Mucosa of stomach (tissue), 1 donor: ENCODE data around the gene FBLL1.

Source experiments
- H3K27me3 ChIP-seq: one replicate; pipeline ENCODE4 v1.7.0; 2013; ENCODE audit warnings: mild to moderate bottlenecking, low read length; ENCODE audit not compliant: control insufficient read depth, insufficient read depth
- H3K36me3 ChIP-seq: one replicate; pipeline ENCODE4 v1.7.0; 2013; ENCODE audit warnings: low read length; ENCODE audit not compliant: control insufficient read depth, insufficient read depth
- H3K4me1 ChIP-seq: one replicate; pipeline ENCODE4 v1.7.0; 2013; ENCODE audit warnings: mild to moderate bottlenecking, low read length; ENCODE audit not compliant: control insufficient read depth, insufficient read depth
- H3K4me3 ChIP-seq: one replicate; pipeline ENCODE4 v1.7.0; 2013; ENCODE audit warnings: low read length
- H3K9ac ChIP-seq: one replicate; pipeline ENCODE4 v1.7.0; 2013; ENCODE audit warnings: mild to moderate bottlenecking, low read length, moderate library complexity
- H3K9me3 ChIP-seq: one replicate; pipeline ENCODE4 v1.7.0; 2013; ENCODE audit warnings: mild to moderate bottlenecking, low read length, moderate library complexity; ENCODE audit not compliant: control insufficient read depth
- donor health status: Pancreatic carcinoma.

The FBLL1 gene

DNA sequence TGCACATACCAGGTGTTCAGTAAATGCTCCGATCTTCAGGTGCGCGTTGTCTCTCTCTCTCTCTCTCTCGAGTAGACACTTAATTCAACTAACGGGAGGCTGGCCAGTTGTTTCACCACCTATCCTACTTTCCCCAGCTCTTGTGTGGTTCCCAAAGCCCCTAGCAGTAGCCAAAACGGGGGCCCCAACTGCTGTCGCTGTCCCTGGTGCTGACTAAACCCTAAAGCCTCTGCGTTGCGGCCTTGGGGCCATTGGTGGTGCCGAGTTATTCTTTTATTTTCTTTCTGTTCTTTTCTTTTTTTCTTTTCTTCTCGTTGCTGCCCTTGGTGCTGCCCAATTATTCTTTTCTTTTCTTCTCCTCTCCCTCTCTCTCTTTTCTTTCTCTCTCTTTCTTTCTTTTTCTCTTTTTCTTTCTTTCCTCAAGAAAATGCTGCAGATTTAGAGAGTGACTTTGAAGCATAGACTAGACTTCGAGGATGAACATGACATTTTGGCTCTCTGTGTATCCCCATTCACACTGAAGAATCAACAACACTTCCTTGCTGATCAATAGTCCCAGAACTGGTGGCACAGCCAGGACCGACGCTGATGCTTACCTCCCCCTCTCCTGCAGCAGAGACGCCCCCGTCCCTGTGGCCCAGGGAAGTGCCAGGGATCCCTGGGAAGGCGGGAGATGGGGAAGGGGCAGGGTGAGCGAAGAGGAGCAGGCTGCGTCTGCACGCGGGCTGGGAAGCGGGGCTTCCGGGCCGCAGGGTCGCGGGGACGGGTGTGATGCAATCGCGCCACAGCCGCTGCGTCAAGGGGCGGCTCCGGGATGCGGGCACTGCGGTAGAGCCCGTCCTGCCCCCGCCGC is at the start of gene FBLL1:
Gene FBLL1 (plus strand): TSS at position 785 of the 853 bp plus-strand sequence. CDS start 200 bp downstream, outside the sequence.
- Histone ChIP-seq H3K27me3 (peaks cover 38% of the 10 kb centered on the region), H3K4me3 (no peak within 1 kb of the TSS), H3K9ac (no peak within 1 kb of the TSS), H3K4me1 (peaks cover 3% of the 10 kb centered on the region), H3K9me3 (no peaks in the 10 kb centered on the region), H3K36me3 (no peaks in the 10 kb centered on the region)

DNA sequence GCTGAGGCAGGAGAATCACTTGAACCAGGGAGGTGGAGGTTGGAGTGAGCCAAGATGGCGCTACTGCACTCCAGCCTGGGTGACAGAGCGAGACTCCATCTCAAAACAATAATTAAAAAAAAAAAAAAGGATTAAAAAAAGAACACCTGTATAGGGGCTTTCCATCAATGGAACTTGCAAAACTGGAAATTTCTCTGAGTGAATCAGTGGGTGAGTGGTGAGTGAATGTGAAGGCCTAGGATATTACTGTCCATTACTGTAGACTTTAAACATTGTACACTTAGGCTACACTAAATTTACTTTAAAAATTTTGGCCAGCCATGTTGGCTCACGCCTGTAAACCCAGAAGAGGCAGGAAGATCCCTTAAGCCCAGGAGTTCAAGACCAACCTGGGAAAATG is 48.5 kb upstream of the FBLL1 start:
- no peaks in the 10 kb centered on the region for H3K9me3 ChIP-seq
- H3K4me3 ChIP-seq = no peak overlapping the region
- H3K9ac ChIP-seq = no peak overlapping the region
- H3K4me1 ChIP-seq = no peaks in the 10 kb centered on the region
- no peaks in the 10 kb centered on the region for H3K27me3 ChIP-seq
- no peaks in the 10 kb centered on the region for H3K36me3 ChIP-seq

DNA sequence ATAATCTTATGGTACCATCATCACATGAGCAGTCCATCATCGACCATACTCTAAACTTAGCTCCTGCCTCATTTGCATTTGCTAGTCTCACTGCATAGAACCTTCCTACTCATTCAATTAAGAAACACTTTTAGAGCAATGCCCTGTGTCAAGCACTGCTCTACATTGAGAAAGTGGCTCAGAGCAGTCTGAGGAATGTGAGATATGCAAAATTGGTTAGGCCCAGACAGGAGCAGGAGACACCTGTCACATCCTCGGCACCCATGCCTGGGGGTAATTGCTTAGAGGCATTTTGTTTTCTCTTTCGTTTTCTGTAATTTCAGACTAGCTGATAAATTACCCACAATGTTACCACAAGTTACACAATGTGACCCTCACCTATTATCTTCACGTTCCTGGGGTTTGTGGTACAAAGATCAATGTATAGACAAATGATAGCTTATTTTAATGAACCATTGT is 47.7 kb upstream of the FBLL1 start:
- no peaks in the 10 kb centered on the region for H3K36me3 ChIP-seq
- no peak overlapping the region for H3K9ac ChIP-seq
- no peaks in the 10 kb centered on the region for H3K9me3 ChIP-seq
- H3K27me3 ChIP-seq = no peaks in the 10 kb centered on the region
- peaks cover 4% of the 10 kb centered on the region for H3K4me1 ChIP-seq
- no peak overlapping the region for H3K4me3 ChIP-seq

DNA sequence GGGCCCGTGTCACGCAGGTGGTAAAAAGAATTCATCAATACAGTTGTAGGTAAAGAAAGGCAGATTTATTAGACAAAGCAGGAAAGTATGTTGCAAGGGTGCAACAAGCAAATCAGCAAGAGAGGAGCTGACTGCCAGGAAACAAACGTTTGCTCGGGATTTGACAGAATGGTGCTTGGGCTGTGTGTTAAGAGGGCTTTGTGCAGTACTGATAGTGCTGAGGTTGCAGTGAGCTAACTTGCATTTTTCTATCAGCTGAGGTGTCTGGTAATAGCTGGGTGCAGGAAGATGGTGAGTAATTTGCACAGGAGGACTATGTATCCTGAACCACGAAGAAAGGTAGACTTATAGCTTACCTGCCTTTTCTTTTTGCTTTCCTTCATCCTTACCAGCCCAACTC is 46.7 kb upstream of the FBLL1 start:
- Histone ChIP-seq H3K9ac (no peak overlapping the region), H3K9me3 (no peaks in the 10 kb centered on the region), H3K4me1 (peaks cover 5% of the 10 kb centered on the region), H3K36me3 (no peaks in the 10 kb centered on the region), H3K4me3 (no peak overlapping the region), H3K27me3 (no peaks in the 10 kb centered on the region)

DNA sequence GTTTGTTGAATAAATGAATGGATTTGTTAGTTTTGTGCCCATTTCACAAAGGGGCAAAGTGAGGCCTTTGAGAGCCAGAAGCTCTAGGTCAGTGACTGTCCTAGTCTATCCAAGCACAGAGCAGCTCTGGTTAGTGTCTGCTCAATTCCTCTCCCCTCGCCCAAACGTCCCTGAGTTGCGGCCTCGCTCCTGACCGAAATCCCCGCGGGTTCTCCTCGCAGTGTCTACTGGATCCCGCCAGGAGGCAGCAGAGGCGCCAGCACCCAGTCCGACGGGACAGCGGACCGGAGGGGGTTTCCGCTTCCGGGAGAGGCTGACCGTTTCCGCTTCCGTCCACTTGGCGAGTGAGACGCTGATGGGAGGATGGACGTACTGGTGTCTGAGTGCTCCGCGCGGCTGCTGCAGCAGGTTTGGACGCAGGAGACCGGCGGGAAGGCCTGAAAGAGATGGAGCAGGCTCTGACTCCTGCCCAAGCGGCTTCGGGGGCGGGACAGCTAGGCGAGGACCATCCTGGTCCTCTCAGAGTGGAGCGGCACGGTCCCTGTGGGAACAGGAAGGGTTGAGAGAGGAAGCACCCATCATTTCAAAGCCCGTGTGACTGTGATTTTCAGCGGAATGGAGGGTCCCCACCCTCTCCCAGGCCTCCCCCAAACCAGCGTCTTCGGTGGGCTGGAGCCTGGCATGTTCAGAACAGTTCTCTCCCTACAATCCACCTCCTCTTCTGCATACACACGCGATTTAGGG is 42.8 kb upstream of the FBLL1 start, which contains the start of gene RARS1:
Gene RARS1 (plus strand): TSS at position 336 of the 744 bp plus-strand sequence. CDS start 28 bp downstream, at position 364.
- Histone ChIP-seq H3K9me3 (no peaks in the 10 kb centered on the region), H3K27me3 (no peaks in the 10 kb centered on the region), H3K4me1 (peaks cover 9% of the 10 kb centered on the region), H3K9ac (peak within 1 kb of the TSS; percentile 85), H3K4me3 (peak within 1 kb of the TSS; percentile 81), H3K36me3 (no peaks in the 10 kb centered on the region)

DNA sequence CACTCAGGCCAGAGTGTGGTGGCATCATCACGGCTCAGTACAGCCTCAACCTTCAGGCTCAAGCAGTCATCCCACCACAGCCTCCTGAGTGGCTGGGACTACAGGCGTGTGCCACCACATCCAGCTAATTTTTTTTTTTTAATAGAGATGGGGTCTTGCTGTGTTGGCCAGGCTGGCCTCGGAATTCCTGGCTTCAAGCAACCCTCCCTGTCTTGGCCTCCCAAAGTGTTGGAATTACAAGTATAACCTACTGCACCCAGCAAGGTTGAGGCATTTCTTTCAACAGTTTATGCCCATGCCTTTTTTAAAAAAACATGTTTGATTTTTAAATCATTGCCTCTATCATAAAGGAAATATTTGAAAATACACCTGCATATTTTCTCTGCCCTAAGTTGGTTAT is 40.0 kb upstream of the FBLL1 start:
- H3K9me3 ChIP-seq = no peaks in the 10 kb centered on the region
- peaks cover 9% of the 10 kb centered on the region for H3K36me3 ChIP-seq
- no peaks in the 10 kb centered on the region for H3K27me3 ChIP-seq
- H3K4me3 ChIP-seq = no peak overlapping the region
- H3K4me1 ChIP-seq = peaks cover 9% of the 10 kb centered on the region
- H3K9ac ChIP-seq = no peak overlapping the region

DNA sequence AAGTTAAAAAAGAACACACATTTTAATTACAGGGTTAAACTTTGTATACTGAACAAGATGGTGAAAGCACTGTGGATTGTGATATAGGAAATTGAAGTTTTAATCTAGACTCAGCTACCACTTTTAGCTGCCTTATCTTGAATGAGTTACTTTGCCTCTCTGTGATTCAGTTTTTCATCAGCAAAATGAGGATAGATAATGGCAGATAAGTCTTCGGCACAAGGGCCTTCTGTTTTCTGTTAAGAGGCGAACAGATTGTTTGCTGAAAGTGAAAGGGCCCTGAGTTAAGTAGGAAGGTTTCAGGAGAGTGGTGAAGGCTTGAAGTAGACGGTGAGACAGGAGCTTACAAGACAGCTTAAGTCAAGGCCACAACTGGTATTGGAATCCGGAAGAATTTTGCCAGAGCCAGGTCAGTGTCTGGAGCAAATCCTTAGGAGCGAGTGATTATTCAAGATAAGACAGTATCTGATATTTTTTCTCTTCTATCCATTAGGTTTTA is 35.0 kb upstream of the FBLL1 start:
- H3K9ac ChIP-seq = no peak overlapping the region
- H3K9me3 ChIP-seq = no peaks in the 10 kb centered on the region
- no peaks in the 10 kb centered on the region for H3K4me1 ChIP-seq
- no peaks in the 10 kb centered on the region for H3K27me3 ChIP-seq
- peaks cover 19% of the 10 kb centered on the region for H3K36me3 ChIP-seq
- H3K4me3 ChIP-seq = no peak overlapping the region

DNA sequence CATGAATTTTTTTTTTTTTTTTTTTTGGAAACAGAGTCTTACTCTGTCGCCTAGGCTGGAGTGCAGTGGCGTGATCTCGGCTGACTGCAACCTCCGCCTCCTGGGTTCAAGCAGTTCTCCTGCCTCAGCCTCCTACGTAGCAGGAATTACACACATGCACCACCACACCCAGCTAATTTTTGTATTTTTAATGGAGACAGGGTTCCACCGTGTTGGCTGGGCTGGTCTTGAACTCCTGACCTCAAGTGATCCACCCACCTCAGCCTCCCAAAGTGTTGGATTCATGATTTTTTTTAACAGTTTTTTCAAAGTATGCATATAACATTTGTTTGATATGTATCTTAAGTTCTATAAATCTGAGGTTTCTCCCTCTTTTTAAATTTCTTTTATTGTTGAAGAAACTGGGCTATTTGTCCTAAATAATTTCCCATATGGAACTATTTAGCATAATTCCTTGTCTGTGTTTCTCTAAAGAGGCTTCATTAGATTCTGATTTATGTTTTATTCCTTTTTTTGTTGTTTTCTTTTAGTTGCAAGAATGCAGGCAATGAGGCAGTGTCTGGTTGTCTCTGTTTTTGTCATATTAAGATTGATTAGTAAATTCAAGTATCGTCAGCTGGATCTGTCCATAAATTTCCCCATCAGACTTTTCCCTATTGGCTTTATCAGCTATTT is 26.4 kb upstream of the FBLL1 start:
- no peak overlapping the region for H3K4me3 ChIP-seq
- H3K9me3 ChIP-seq = no peaks in the 10 kb centered on the region
- H3K36me3 ChIP-seq = no peaks in the 10 kb centered on the region

DNA sequence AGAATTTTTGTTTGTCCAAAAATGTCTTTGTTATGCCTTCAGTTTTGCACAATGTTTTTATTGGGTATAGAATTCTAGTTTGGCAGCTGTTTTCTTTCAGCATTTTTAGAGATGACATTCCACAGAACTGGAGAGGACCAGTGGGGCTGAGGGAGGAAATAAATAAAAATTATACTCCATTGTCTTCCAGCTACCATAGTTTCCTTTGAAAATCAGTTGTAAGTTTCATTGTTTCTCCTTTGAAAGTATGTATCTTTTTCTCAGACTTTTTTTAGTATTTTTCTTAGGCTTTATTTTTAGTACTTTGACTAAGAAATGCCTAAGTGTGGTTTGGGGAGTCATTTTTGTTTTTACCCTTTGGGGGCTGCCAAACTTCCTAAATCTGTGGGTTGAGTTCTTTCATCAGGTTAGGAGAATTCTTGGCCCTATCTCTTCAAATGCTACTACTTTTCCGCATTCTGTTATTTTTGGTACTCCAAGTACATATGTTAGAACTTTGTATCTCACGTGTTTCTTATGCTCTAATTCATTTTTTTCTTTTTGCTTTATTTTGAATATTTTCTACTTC is 15.2 kb upstream of the FBLL1 start:
- no peaks in the 10 kb centered on the region for H3K9me3 ChIP-seq

More for the DNA sequence above, 26.4 kb upstream of the FBLL1 start:
- H3K4me1 ChIP-seq = no peaks in the 10 kb centered on the region
- no peak overlapping the region for H3K9ac ChIP-seq
- H3K27me3 ChIP-seq = no peaks in the 10 kb centered on the region

DNA sequence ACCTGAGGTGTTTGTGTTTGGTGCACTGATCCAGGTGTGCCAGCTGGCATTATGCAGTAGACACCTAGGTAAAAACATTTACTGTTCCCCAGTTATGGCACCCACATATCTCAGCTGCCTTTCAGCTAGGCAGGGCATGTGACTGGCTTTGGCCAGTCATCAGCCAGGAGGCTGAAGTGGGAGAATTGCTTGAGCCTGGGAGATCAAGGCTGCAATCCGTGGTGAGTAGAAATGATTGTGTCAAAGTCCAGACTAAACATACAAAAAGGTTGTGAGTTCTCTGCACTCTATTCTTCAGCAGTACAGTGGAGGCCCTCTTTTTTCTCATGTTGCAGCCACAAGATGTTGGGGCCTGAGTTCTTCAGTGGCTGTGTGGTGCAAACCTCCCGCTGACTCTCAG is 3.2 kb upstream of the FBLL1 start:
- no peaks in the 10 kb centered on the region for H3K9me3 ChIP-seq
- H3K4me3 ChIP-seq = no peak overlapping the region
- peaks cover 3% of the 10 kb centered on the region for H3K4me1 ChIP-seq

More for the DNA sequence above, 15.2 kb upstream of the FBLL1 start:
- H3K4me1 ChIP-seq = no peaks in the 10 kb centered on the region
- H3K4me3 ChIP-seq = no peak overlapping the region
- no peaks in the 10 kb centered on the region for H3K27me3 ChIP-seq
- peaks cover 11% of the 10 kb centered on the region for H3K36me3 ChIP-seq
- no peak overlapping the region for H3K9ac ChIP-seq

DNA sequence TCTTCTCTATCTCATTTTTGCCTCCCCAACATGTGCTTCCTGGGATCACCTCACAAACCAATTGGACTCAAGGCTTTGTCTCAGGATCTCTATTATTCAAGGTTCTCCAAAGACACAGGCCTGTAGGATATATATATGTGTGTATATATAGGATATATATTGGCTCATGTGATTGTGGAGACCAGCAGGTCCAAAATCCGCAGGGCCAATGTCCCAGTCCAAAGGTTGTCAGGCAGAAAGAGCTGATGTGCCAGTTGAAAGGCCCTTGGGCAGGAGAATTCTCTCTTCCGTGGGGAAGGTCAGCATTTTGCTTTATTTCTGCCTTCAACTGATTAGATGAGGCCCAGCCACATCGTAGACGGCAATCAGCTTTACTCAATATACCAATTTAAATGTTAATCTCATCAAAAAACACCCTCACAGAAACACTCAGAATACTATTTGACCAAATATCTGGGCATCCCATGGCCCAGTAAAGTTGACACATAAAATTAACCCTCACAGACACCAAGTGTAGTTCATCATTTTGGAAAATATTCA is 1.3 kb upstream of the FBLL1 start:
- peaks cover 38% of the 10 kb centered on the region for H3K27me3 ChIP-seq
- no peaks in the 10 kb centered on the region for H3K36me3 ChIP-seq
- H3K4me3 ChIP-seq = no peak overlapping the region
- H3K9me3 ChIP-seq = no peaks in the 10 kb centered on the region
- peaks cover 3% of the 10 kb centered on the region for H3K4me1 ChIP-seq
- no peak overlapping the region for H3K9ac ChIP-seq

More for the DNA sequence above, 3.2 kb upstream of the FBLL1 start:
- no peak overlapping the region for H3K9ac ChIP-seq
- H3K36me3 ChIP-seq = no peaks in the 10 kb centered on the region
- H3K27me3 ChIP-seq = peaks cover 26% of the 10 kb centered on the region
